ENCODE results near the gene AQR.
"Not testable (repeated sequence)": the region's sequence is repeated elsewhere in the genome, so short reads cannot be mapped to it uniquely, and the experiment has no call there.

The AQR gene

GRCh38 chr15:34869110-34869509, 100.4 kb downstream of the AQR start:
- DNase-seq: no peak

- DNase-seq: no peak
These were observed 104.0 kb downstream of the AQR start for GRCh38 chr15:34865531-34865930.

GRCh38 chr15:34861214-34861613, 108.3 kb downstream of the AQR start:
- no peak for DNase-seq

- DNase-seq: no peak
These were observed 113.6 kb downstream of the AQR start for GRCh38 chr15:34855893-34856292.

- no peak for DNase-seq
These were observed 114.1 kb downstream of the AQR start for GRCh38 chr15:34855413-34855812.

DNA sequence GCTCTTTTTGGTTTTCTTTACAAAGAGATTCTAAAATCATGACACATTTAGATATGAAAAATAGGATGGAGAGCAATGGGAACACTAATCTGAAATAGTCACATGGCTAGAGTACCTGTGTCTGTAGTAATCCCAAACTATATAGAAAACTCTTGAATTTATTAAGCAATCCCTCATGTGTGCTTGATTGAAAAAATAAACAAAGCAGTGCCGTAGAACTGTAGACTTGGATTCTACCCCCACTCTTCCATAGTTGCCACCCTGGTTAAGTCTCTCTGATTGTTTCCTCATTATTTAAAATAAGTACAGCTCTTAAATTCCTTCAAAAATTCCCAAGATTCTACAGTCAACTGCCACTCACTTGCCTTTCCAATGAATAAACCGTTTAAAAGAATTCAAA, 115.3 kb downstream of the AQR start:
- DNase-seq: no peak

GRCh38 chr15:34853001-34853758, 116.4 kb downstream of the AQR start:
- no peak for DNase-seq

DNA sequence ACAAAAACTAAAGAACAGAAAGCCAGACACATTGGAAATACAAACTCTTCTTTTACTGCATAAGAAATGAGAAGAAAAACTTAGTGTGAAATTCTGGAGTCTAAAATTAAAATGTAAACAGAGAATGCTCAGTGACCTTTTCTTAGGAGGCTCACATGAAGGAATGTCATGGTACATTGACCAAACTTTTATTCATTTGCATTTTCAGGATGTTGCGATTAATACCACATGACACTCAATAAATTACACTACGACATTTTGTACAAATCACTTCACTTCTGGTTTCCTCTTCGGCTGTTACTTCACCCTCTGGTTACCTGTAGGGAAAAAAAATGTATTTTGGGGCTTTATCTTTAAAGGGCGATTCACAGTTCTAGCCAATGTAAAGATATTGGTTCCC, 117.8 kb downstream of the AQR start:
- no peak for DNase-seq

DNA sequence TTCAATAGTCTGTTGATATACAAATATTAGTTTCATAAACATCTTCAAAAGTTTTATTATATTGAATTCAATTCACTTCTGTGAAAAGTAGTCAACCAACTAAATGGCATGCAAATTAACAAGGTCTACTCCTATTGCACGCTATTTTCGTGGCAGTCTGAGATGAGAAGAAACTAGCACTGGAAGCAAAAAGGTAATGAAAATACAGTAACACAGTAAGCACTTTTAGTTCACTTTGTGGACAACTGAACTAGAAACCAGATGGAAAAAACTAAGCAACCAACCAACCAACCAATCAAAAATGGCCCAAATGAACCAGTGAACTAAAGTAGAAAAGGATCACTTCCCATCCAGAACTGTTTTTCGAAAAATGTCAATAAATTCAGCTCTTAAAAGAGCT, 118.5 kb downstream of the AQR start:
- DNase-seq: no peak

- DNase-seq: no peak
These were observed 119.4 kb downstream of the AQR start for GRCh38 chr15:34850121-34850520.

GRCh38 chr15:34849364-34849959, 120.1 kb downstream of the AQR start:
- DNase-seq: no peak

DNA sequence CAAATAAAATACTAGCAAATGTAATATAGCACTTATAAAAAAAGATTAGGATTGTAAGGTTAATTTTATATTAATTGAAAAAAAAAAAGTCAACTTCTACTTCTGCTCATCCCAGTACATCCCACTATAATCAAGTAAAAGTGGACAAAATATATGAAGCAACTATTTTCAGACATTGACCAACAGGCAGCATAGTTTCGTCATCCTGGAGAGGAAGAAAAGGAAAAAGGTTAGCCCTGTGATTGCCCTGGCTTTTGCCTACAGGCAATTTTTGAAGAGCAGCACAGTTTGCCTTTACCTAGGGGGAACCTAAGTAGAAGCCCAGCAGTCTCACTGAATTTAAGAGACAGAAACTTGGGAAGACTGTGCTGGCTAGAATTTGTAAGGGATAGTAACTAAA, 121.9 kb downstream of the AQR start:
- DNase-seq: no peak

GRCh38 chr15:34841262-34841725, 128.2 kb downstream of the AQR start:
- DNase-seq: no peak

- no peak for DNase-seq
These were observed 131.3 kb downstream of the AQR start for GRCh38 chr15:34838282-34838681.

GRCh38 chr15:34837246-34838016, 132.1 kb downstream of the AQR start:
- no peak for DNase-seq

DNA sequence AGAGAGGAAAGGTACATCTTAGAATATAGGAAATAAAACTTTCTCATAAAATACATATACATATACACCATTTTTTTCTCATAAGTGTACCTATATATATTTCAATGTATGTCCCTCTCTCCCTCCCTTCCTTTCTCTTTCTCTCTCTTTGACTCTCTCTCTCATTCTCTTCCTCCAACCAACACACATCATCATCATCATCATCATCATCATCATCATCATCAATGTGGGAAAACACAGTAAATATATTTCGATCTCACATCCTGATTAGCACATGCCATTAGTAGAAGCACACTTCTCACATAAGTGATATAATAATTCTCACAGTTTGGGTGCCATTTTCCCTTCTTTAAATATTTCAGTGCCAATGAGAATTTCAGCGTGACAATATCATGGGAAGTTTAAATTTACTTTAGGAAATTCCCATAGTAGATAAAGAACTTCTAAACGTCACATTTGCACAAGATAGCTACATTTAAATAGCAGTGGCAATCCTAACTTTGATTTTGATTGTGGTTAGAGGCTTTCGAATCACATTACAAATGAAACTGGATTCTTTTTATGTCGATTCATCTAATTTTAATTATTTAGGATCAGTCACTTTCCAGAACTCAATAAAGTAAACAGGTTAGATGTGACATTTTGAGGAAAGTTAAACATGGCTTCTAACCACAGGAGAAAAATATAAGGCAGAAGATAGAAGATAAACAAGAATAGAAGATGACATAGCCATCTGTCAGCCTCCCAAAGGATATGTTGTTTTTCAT, 141.2 kb downstream of the AQR start:
- DNase-seq: no peak

DNA sequence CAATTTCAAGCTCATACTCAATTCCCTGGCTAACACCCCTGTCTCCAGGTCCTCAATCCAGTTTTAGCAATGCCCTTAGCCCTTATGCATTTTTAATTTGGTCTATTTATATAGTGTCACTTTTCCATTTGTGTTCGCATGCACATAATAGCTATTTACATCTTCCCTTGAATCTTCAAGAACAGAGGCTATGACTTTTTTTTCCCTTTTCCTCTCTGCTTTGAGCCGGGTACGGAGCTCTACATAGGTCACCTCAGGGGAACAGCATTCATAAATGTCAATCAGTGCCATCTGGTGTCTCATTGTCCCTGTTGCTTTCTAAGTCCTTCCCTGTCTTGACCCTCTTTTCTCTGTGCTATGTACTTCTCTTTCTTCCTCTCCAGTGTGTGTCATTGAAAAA, 147.7 kb downstream of the AQR start:
- DNase-seq: no peak

- no peak for DNase-seq
These were observed 149.4 kb downstream of the AQR start for GRCh38 chr15:34820110-34820509.

DNA sequence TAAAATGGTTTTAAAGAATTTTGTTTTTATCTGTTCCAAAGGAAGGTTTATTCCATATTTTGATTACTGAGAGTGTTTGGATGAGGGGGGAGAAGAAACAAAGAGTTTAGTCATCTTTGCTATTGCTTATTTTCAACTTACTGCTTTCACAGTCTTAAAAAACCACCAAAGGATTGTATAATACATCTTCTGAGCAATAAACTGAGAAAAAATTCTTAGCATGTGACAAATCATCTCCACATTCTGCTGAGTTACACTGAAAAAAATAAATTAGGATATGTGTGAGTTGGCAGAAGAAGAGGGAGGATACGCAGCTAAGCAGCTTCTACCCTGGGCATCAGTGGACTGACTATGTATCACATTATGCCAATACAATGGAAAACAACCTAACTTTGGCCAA, 151.0 kb downstream of the AQR start:
- no peak for DNase-seq

DNA sequence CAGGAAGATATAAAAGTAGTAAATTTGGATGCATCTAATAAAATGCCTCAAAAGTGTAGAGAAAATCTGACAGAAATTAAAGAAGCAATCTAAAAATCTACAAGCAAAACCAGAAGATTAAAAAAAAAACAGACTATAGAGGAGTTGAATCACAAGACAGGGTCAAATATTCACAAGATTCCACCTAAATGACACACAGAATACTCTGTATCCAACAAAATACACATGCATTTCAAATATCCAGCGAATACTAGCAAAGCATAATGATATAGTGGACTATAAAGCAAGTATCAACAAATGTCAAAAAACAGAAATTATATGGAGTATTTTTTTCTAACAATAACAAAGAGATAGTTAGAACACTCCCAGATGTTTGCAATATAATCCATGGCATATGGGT, 153.7 kb downstream of the AQR start:
- DNase-seq: no peak

DNA sequence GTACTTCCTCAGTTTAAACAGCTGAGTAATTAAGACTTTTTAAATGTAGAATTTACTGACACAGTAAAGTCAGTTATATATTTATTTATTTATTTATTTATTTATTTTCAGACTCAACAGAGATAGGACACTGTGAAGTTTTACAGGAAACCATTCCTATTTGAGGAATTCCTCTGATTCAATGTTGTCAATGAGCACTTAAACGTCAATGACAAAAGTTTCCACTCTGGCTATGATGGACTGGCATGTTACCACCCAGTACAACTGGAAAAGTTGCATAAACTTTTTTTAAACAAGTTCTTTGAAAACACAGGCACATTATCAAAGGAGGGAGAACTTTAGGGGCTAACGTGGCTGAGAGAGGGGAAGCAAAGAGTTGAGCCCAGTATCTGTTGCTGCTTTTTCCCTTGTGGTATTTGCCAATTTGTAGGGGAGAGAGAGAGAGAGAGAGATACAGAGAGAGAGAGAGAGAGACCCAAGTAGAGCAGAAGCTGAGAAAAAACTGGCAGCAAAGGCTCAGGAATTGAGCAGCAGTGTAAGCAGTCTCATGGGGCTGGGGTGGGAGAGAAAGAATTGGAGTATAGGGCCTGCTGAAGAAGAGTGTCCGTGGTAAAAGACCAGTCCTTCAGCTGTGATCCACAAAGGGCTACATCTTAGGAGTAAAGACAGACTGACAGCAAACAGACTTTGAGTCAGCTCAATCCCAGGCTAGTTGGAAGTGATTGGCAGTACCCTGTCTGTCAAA, 155.9 kb downstream of the AQR start:
- no peak for DNase-seq

GRCh38 chr15:34812868-34813365, 156.6 kb downstream of the AQR start:
- not testable (repeated sequence) for DNase-seq

Measured in activated naive CD4-positive, alpha-beta T cell treated with Interleukin-2 at 50 U/mL for 16 hours (primary cell).